ENCODE data around the gene AXL.

The AXL gene

DNA sequence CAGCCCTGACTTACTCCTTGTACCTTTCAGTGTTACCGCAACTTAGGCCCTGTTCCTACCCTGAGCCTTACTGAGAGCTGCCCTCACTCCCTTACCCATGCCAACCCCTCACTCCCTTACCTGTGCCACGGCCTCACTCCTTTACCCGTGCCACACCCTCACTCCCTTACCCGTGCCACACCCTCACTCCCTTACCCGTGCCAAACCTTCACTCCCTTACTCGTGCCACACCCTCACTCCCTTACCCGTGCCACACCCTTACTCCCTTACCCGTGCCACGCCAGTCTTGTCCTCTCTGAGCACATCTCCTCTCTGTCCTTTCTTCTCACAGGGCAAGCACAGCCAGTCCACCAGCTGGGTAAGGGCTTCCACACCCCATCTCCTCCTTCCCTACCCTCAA lies 20.3 kb downstream of the AXL start:
- no peaks in the 10 kb centered on the region for H3K9me3 ChIP-seq (ENCODE audit: control insufficient read depth, insufficient read depth, low read length)
- H3K36me3 ChIP-seq (ENCODE audit: insufficient read depth, low read length) = peaks cover 50% of the 10 kb centered on the region
- H3K9ac ChIP-seq (ENCODE audit: low read depth, low read length) = no peak overlapping the region
- no peaks in the 10 kb centered on the region for H3K4me1 ChIP-seq (ENCODE audit: insufficient read depth, low read length)

GRCh38 chr19:41239961-41240574 lies 21.0 kb downstream of the AXL start:
- Histone ChIP-seq H3K9ac (ENCODE audit: low read depth, low read length) (no peak overlapping the region), H3K4me1 (ENCODE audit: insufficient read depth, low read length) (no peaks in the 10 kb centered on the region), H3K9me3 (ENCODE audit: control insufficient read depth, insufficient read depth, low read length) (no peaks in the 10 kb centered on the region), H3K36me3 (ENCODE audit: insufficient read depth, low read length) (peaks cover 52% of the 10 kb centered on the region)

DNA sequence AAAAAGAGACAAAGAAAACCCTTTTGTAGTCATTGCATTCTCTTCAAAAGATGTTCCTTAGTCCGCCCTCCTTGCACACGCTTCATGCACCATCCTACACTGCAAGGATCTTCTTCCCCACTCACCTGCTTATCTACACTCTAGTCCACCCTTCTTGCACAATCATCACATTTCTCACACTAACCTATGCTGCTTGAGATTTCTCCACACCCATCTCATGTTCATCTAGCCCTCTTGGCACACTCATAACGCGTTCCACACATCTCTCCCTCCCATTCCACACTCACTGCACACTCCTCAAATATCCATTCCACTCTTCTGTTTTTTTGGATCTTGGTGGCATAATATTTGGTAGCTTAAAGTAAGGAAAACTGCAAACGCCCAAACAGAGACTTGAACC lies 22.8 kb downstream of the AXL start:
- Histone ChIP-seq H3K4me1 (ENCODE audit: insufficient read depth, low read length) (no peaks in the 10 kb centered on the region), H3K9ac (ENCODE audit: low read depth, low read length) (no peak overlapping the region), H3K36me3 (ENCODE audit: insufficient read depth, low read length) (peaks cover 46% of the 10 kb centered on the region), H3K9me3 (ENCODE audit: control insufficient read depth, insufficient read depth, low read length) (no peaks in the 10 kb centered on the region)

- no peaks in the 10 kb centered on the region for H3K4me1 ChIP-seq (ENCODE audit: insufficient read depth, low read length)
- H3K9ac ChIP-seq (ENCODE audit: low read depth, low read length) = no peak overlapping the region
- peaks cover 35% of the 10 kb centered on the region for H3K36me3 ChIP-seq (ENCODE audit: insufficient read depth, low read length)
These were observed 25.1 kb downstream of the AXL start for GRCh38 chr19:41244117-41244516.

DNA sequence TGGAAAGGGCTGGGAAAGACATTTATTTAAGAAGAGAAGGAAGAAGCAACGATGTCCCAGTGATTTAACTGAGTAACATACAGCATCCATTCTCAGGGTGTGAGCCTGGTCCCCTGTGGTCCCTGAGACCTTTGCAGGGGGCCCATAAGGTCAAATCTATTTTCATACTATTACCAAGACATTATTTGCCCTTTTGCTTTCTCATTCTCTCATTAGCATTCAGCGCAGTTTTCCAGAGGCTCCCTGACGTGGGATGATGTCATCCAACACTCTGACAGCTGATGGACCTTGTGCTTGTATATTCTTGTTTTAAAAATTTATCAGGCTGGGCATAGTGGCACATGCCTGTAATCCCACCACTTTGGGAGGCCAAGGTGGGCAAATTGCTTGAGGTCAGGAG lies 26.8 kb downstream of the AXL start:
- H3K9me3 ChIP-seq (ENCODE audit: control insufficient read depth, insufficient read depth, low read length) = no peaks in the 10 kb centered on the region
- H3K9ac ChIP-seq (ENCODE audit: low read depth, low read length) = no peak overlapping the region
- no peaks in the 10 kb centered on the region for H3K4me1 ChIP-seq (ENCODE audit: insufficient read depth, low read length)
- H3K36me3 ChIP-seq (ENCODE audit: insufficient read depth, low read length) = peaks cover 35% of the 10 kb centered on the region

More at GRCh38 chr19:41244117-41244516, 25.1 kb downstream of the AXL start:
- H3K9me3 ChIP-seq (ENCODE audit: control insufficient read depth, insufficient read depth, low read length) = no peaks in the 10 kb centered on the region

- Histone ChIP-seq H3K36me3 (ENCODE audit: insufficient read depth, low read length) (peaks cover 38% of the 10 kb centered on the region), H3K4me1 (ENCODE audit: insufficient read depth, low read length) (no peaks in the 10 kb centered on the region), H3K9ac (ENCODE audit: low read depth, low read length) (no peak overlapping the region), H3K9me3 (ENCODE audit: control insufficient read depth, insufficient read depth, low read length) (no peaks in the 10 kb centered on the region)
These were observed 29.9 kb downstream of the AXL start for GRCh38 chr19:41248895-41249294.

- Histone ChIP-seq H3K9ac (ENCODE audit: low read depth, low read length) (no peak overlapping the region), H3K4me1 (ENCODE audit: insufficient read depth, low read length) (no peaks in the 10 kb centered on the region), H3K36me3 (ENCODE audit: insufficient read depth, low read length) (peaks cover 39% of the 10 kb centered on the region), H3K9me3 (ENCODE audit: control insufficient read depth, insufficient read depth, low read length) (no peaks in the 10 kb centered on the region)
These were observed 30.8 kb downstream of the AXL start for GRCh38 chr19:41249707-41250423.

GRCh38 chr19:41253660-41254059 lies 34.6 kb downstream of the AXL start:
- no peak overlapping the region for H3K9ac ChIP-seq (ENCODE audit: low read depth, low read length)
- H3K9me3 ChIP-seq (ENCODE audit: control insufficient read depth, insufficient read depth, low read length) = no peaks in the 10 kb centered on the region
- no peaks in the 10 kb centered on the region for H3K4me1 ChIP-seq (ENCODE audit: insufficient read depth, low read length)
- peaks cover 58% of the 10 kb centered on the region for H3K36me3 ChIP-seq (ENCODE audit: insufficient read depth, low read length)

GRCh38 chr19:41255171-41255570 lies 36.1 kb downstream of the AXL start:
- H3K9me3 ChIP-seq (ENCODE audit: control insufficient read depth, insufficient read depth, low read length) = no peaks in the 10 kb centered on the region
- no peaks in the 10 kb centered on the region for H3K4me1 ChIP-seq (ENCODE audit: insufficient read depth, low read length)
- H3K36me3 ChIP-seq (ENCODE audit: insufficient read depth, low read length) = peaks cover 55% of the 10 kb centered on the region
- no peak overlapping the region for H3K9ac ChIP-seq (ENCODE audit: low read depth, low read length)

GRCh38 chr19:41261474-41262190 lies 42.6 kb downstream of the AXL start:
- peaks cover 3% of the 10 kb centered on the region for H3K4me1 ChIP-seq (ENCODE audit: insufficient read depth, low read length)
- no peaks in the 10 kb centered on the region; the same call in 1 of the 2 replicates for H3K9me3 ChIP-seq (ENCODE audit: control insufficient read depth, insufficient read depth, low read length)
- H3K9ac ChIP-seq (ENCODE audit: low read depth, low read length) = peak overlapping the region; percentile 89
- H3K36me3 ChIP-seq (ENCODE audit: insufficient read depth, low read length) = peaks cover 30% of the 10 kb centered on the region

DNA sequence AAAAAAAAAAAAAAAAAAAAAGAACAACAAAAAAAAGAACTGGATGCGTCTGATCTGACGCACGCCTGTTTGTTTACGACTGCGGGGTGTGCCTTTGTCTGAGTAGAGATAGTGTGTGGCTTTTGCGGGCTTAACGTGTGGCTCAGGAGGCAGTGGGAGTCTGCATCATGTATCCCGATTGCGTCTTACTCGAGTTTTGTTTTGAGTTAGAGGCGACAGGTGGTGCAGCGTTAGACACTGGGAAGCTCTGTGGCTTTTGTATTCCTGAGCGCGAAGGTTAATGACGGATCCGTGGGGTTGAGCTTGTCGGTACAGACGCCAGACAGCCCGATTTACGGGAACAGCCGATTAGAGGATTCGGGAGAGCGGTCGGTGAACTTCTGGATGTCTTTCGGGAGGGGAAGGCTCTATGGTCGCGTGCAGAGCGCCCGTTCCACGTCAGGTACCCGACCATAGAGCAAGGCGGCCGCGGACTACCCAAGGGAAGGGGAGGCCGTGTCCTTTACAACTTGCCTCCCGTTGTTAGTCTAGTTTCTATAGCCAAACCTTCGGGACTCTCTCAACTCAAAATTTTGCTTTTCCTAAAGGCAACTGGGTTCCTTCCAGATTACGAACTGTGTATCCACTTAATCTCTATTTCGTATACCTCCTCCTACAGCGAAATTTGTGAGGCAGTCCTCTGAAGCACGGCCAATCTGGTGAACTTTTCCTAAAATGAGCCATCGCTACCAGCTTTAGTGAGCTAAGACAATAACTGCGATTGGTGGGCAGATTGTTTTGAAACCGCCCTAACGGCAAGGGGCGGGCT lies 44.2 kb downstream of the AXL start:
- Histone ChIP-seq H3K9ac (ENCODE audit: low read depth, low read length) (peak overlapping the region; percentile 89), H3K9me3 (ENCODE audit: control insufficient read depth, insufficient read depth, low read length) (no peaks in the 10 kb centered on the region; the same call in 1 of the 2 replicates), H3K36me3 (ENCODE audit: insufficient read depth, low read length) (peaks cover 31% of the 10 kb centered on the region), H3K4me1 (ENCODE audit: insufficient read depth, low read length) (peaks cover 8% of the 10 kb centered on the region)

- H3K9me3 ChIP-seq (ENCODE audit: control insufficient read depth, insufficient read depth, low read length) = no peaks in the 10 kb centered on the region; the same call in 1 of the 2 replicates
- peaks cover 31% of the 10 kb centered on the region for H3K36me3 ChIP-seq (ENCODE audit: insufficient read depth, low read length)
- peak within 1 kb of the TSS; percentile 89 for H3K9ac ChIP-seq (ENCODE audit: low read depth, low read length)
- H3K4me1 ChIP-seq (ENCODE audit: insufficient read depth, low read length) = peaks cover 8% of the 10 kb centered on the region
These were observed 45.0 kb downstream of the AXL start, which contains the start of gene HNRNPUL1 for GRCh38 chr19:41263850-41264580. Gene HNRNPUL1, plus strand, starts transcription at chr19:41264372. Its CDS starts 132 bp downstream, at chr19:41264504.

- Histone ChIP-seq H3K4me1 (ENCODE audit: insufficient read depth, low read length) (peaks cover 8% of the 10 kb centered on the region), H3K9ac (ENCODE audit: low read depth, low read length) (peak overlapping the region; percentile 85), H3K36me3 (ENCODE audit: insufficient read depth, low read length) (peaks cover 34% of the 10 kb centered on the region), H3K9me3 (ENCODE audit: control insufficient read depth, insufficient read depth, low read length) (no peaks in the 10 kb centered on the region; the same call in 1 of the 2 replicates)
These were observed 45.8 kb downstream of the AXL start for GRCh38 chr19:41264581-41265394.

Measured in ES-I3 (cell line).